ENCODE results near the gene KIAA2012. TPM values are rescaled to one million over a fixed set of nuclear protein-coding genes. Genes with fewer than 3 reads are reported as not detected.

KIAA2012 gene
- total and polyA plus RNA-seq, 2 donors (not counting 1 experiment from before 2014, with no cell fraction given), result not detected

DNA sequence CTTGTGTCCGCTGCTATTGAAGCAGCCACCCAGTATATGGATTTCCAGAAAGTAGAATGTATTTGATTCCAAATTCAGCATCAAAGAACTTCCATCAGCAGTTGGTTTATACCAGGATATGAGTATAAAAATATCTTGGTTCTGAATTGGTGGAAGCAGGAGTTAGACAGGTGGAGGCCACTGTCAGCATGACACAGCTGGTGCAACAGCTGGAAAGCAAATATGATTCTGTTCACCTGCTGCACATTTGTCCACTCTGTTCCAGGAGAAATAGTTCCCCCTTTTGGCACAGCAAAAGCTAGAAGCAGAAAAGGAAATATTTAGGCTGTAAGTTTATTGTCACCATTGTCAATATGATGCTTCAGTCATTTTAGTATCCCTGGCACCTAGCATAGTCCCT lies 41.2 kb downstream of the KIAA2012 start:
- no peaks in the 10 kb centered on the region for H3K9me3 Mint-ChIP-seq (ENCODE audit: insufficient read depth)
- peaks cover 0 to 4% (median 1%) of the 10 kb centered on the region in 4 experiments for H3K27me3 ChIP-seq (replicated peaks in 1 of 4; ENCODE audit: control extremely low read depth in 1 of 4, control insufficient read depth in 3 of 4, insufficient read depth in 4 of 4, low read length in 3 of 4)
- peaks cover 15% of the 10 kb centered on the region for H3K27me3 Mint-ChIP-seq
- no peak overlapping the region for H3K27ac ChIP-seq (ENCODE audit: low read length in 2 of 2)
- no peak overlapping the region for H3K9ac ChIP-seq (ENCODE audit: low read length)
- H3K4me1 Mint-ChIP-seq, result no peaks in the 10 kb centered on the region
- no peaks in the 10 kb centered on the region for H3K36me3 ChIP-seq (replicated peaks in 1 of 2; ENCODE audit: control extremely low read depth in 1 of 2, control insufficient read depth in 1 of 2, extremely low read depth in 1 of 2, insufficient read depth in 2 of 2, low read length in 1 of 2)
- no peak overlapping the region for H2AFZ ChIP-seq (ENCODE audit: insufficient read depth, low read depth, low read length, poor library complexity, severe bottlenecking)
- H3K4me3 ChIP-seq (ENCODE audit: control extremely low read depth in 1 of 5, extremely low read depth in 1 of 5, insufficient read depth in 1 of 5, low read depth in 2 of 5, low read length in 4 of 5), result no peak overlapping the region
- DNase-seq (no peak), ATAC-seq (ENCODE audit: low read depth) (no peak)
- TF ChIP-seq, protein P1, sequence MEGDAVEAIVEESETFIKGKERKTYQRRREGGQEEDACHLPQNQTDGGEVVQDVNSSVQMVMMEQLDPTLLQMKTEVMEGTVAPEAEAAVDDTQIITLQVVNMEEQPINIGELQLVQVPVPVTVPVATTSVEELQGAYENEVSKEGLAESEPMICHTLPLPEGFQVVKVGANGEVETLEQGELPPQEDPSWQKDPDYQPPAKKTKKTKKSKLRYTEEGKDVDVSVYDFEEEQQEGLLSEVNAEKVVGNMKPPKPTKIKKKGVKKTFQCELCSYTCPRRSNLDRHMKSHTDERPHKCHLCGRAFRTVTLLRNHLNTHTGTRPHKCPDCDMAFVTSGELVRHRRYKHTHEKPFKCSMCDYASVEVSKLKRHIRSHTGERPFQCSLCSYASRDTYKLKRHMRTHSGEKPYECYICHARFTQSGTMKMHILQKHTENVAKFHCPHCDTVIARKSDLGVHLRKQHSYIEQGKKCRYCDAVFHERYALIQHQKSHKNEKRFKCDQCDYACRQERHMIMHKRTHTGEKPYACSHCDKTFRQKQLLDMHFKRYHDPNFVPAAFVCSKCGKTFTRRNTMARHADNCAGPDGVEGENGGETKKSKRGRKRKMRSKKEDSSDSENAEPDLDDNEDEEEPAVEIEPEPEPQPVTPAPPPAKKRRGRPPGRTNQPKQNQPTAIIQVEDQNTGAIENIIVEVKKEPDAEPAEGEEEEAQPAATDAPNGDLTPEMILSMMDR (IDR thresholded peaks at IDR 0.05), result no peak
- no peak for TF ChIP-seq EZH2 (IDR thresholded peaks at IDR 0.05; ENCODE audit: borderline replicate concordance, insufficient read depth, low read depth, low read length, poor library complexity, severe bottlenecking)
- POLR2A ChIA-PET, result no interaction called here
- peaks cover 0 to 3% (median 0%) of the 10 kb centered on the region in 3 donors for H3K9me3 ChIP-seq (ENCODE audit: control extremely low read depth in 1 of 3, control insufficient read depth in 2 of 3, insufficient read depth in 1 of 3, low read length in 2 of 3)
- no peak overlapping the region for H3K4me3 Mint-ChIP-seq
- intact Hi-C loops (cut with micrococcal nuclease), result no loop called here
- no CpG with 5 or more reads among the region's 1 CpG for WGBS (ENCODE audit: insufficient coverage)
- H3K79me2 ChIP-seq (ENCODE audit: control insufficient read depth, insufficient read depth, low read length), result no peaks in the 10 kb centered on the region
- no peaks in the 10 kb centered on the region for H4K20me1 ChIP-seq (ENCODE audit: control insufficient read depth, insufficient read depth, low read length, poor library complexity, severe bottlenecking)
- no peak overlapping the region for H3K4me2 ChIP-seq (replicated peaks; ENCODE audit: low read depth, low read length, poor library complexity, severe bottlenecking)
- H3K4me1 ChIP-seq (ENCODE audit: control insufficient read depth in 2 of 2, insufficient read depth in 2 of 2, low read length in 2 of 2), result no peaks in the 10 kb centered on the region
- H3K27ac Mint-ChIP-seq, result no peak overlapping the region
- CTCF ChIA-PET, result no interaction called here

DNA sequence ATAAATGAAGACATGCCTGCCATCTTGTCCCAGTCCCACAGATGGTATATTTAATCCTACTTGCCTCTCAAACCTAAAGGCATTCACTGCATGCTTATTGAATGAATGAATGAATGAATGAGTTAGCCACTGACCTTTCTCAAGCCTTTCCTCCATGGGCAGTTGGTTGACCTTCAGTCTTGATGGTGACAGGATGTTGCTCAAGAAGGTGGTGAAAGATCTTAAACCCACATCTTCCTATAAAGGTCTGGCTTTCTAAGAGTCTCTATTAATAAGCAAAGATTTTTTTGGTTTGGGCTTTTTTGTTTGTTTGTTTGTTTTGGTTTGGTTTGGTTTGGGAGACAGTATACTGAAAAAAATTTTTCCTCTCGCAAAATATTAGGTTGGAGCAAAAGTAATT lies 41.7 kb downstream of the KIAA2012 start:
- Histone ChIP-seq H3K27ac (ENCODE audit: low read length in 2 of 2) (no peak overlapping the region), H3K4me3 (ENCODE audit: control extremely low read depth in 1 of 5, extremely low read depth in 1 of 5, insufficient read depth in 1 of 5, low read depth in 2 of 5, low read length in 4 of 5) (no peak overlapping the region), H2AFZ (ENCODE audit: insufficient read depth, low read depth, low read length, poor library complexity, severe bottlenecking) (no peak overlapping the region), H3K4me1 (ENCODE audit: control insufficient read depth in 2 of 2, insufficient read depth in 2 of 2, low read length in 2 of 2) (no peaks in the 10 kb centered on the region), H4K20me1 (ENCODE audit: control insufficient read depth, insufficient read depth, low read length, poor library complexity, severe bottlenecking) (no peaks in the 10 kb centered on the region), H3K36me3 (replicated peaks in 1 of 2; ENCODE audit: control extremely low read depth in 1 of 2, control insufficient read depth in 1 of 2, extremely low read depth in 1 of 2, insufficient read depth in 2 of 2, low read length in 1 of 2) (no peaks in the 10 kb centered on the region), H3K9ac (ENCODE audit: low read length) (no peak overlapping the region), H3K9me3 (ENCODE audit: control extremely low read depth in 1 of 3, control insufficient read depth in 2 of 3, insufficient read depth in 1 of 3, low read length in 2 of 3) (peaks cover 0 to 3% (median 0%) of the 10 kb centered on the region in 3 donors), H3K79me2 (ENCODE audit: control insufficient read depth, insufficient read depth, low read length) (no peaks in the 10 kb centered on the region), H3K27me3 (replicated peaks in 1 of 4; ENCODE audit: control extremely low read depth in 1 of 4, control insufficient read depth in 3 of 4, insufficient read depth in 4 of 4, low read length in 3 of 4) (peaks cover 0 to 4% (median 1%) of the 10 kb centered on the region in 4 experiments), H3K4me2 (replicated peaks; ENCODE audit: low read depth, low read length, poor library complexity, severe bottlenecking) (no peak overlapping the region)
- DNase-seq, result no peak
- TF ChIP-seq, protein P1 (IDR thresholded peaks at IDR 0.05), result no peak
- no peak for TF ChIP-seq EZH2 (IDR thresholded peaks at IDR 0.05; ENCODE audit: borderline replicate concordance, insufficient read depth, low read depth, low read length, poor library complexity, severe bottlenecking)
- Mint-ChIP-seq H3K27me3 (peaks cover 15% of the 10 kb centered on the region), H3K27ac (no peak overlapping the region), H3K4me3 (no peak overlapping the region), H3K9me3 (ENCODE audit: insufficient read depth) (no peaks in the 10 kb centered on the region), H3K4me1 (no peaks in the 10 kb centered on the region)
- no CpG with 5 or more reads among the region's 1 CpG for WGBS (ENCODE audit: insufficient coverage)
- intact Hi-C loops (cut with micrococcal nuclease), result no loop called here
- ChIA-PET POLR2A (no interaction called here), CTCF (no interaction called here)
- no peak for ATAC-seq (ENCODE audit: low read depth)

Measured in B cell (primary cell).